Activated gamma-delta T cell treated with Interleukin-2 at 50 U/mL for 16 hours (primary cell): ENCODE data around the gene CDA.

Experiments
- DNase-seq: peaks from one replicate; pipeline ENCODE4 v3.0.0-alpha.2; 2020

Gene CDA

GRCh38 chr1:20658166-20658915, 69.4 kb downstream of the CDA start:
- no peak for DNase-seq

- DNase-seq: no peak
Measured at GRCh38 chr1:20660363-20660762, 71.5 kb downstream of the CDA start.

- DNase-seq: no peak
Measured at GRCh38 chr1:20660847-20661206, 71.9 kb downstream of the CDA start.

GRCh38 chr1:20661207-20662109, 72.6 kb downstream of the CDA start, which contains the start of gene DDOST:
Gene DDOST, minus strand, starts transcription at chr1:20661369. Its CDS starts 19 bp downstream, at chr1:20661350.
- DNase-seq: peak; percentile 92

- DNase-seq: no peak
Measured at GRCh38 chr1:20662110-20662475, 73.2 kb downstream of the CDA start.

GRCh38 chr1:20663365-20663764, 74.5 kb downstream of the CDA start:
- DNase-seq: no peak

- no peak for DNase-seq
Measured at GRCh38 chr1:20663969-20664715, 75.2 kb downstream of the CDA start.

- DNase-seq: no peak
Measured at GRCh38 chr1:20665726-20666125, 76.8 kb downstream of the CDA start.

- DNase-seq: no peak
Measured at GRCh38 chr1:20666146-20666545, 77.2 kb downstream of the CDA start.

GRCh38 chr1:20666804-20667203, 77.9 kb downstream of the CDA start:
- no peak for DNase-seq
